GM19035 (cell line): ENCODE measurements around the gene NDRG3.
"Not testable (repeated sequence)": the region's sequence is repeated elsewhere in the genome, so short reads cannot be mapped to it uniquely, and the experiment has no call there.

ENCODE experiments used
- ATAC-seq: cut with Tn5 transposase; IDR thresholded peaks from one replicate; pipeline ENCODE4 v1.9.1; 2021; ENCODE audit not compliant: unreplicated experiment

NDRG3 gene

GRCh38 chr20:36646678-36647077 lies 99.2 kb downstream of the NDRG3 start:
- ATAC-seq = no peak

GRCh38 chr20:36645998-36646397 lies 99.9 kb downstream of the NDRG3 start, which contains the start of gene SLA2:
Gene SLA2 (minus strand): TSS chr20:36646196. CDS start chr20:36641335, 4,861 bp downstream.
- no peak for ATAC-seq

DNA sequence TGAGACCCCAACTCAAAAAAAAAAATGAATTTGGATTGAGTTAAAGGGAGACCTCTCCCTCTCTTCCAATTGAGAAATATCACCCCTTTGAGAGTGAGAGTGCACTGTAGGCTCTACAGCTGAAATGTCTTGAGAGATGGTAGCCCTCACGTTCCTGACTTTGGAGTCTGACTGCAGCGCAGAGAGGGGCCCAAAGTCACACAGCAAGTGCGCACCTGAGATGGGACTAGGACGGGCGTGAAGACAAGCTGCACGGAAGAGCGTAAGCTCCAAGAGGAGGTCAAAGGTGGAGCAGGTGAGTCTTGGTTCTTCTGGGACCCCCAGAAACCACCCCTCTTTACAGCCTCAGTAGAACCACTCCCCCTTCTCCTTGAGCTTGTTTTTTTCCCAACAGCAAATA lies 100.5 kb downstream of the NDRG3 start:
- ATAC-seq = no peak

DNA sequence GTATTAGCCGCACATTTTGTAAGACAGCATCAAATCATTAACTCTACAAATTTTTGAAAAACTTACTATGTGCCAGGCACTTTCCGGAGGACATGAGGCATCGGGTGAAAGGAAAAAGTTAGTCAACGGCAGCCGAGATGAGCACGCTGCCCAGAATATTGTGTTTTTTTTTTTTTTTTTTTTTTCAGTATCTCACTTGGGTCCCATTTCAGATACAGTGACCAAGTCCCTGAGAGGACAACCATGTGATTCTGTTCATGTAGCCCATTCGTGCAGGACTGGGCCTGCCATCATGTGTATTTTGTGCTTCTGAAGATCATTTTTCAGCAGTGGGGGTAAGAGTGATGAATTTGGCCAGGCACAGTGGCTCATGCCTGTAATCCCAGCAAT lies 101.2 kb downstream of the NDRG3 start:
- no peak for ATAC-seq

DNA sequence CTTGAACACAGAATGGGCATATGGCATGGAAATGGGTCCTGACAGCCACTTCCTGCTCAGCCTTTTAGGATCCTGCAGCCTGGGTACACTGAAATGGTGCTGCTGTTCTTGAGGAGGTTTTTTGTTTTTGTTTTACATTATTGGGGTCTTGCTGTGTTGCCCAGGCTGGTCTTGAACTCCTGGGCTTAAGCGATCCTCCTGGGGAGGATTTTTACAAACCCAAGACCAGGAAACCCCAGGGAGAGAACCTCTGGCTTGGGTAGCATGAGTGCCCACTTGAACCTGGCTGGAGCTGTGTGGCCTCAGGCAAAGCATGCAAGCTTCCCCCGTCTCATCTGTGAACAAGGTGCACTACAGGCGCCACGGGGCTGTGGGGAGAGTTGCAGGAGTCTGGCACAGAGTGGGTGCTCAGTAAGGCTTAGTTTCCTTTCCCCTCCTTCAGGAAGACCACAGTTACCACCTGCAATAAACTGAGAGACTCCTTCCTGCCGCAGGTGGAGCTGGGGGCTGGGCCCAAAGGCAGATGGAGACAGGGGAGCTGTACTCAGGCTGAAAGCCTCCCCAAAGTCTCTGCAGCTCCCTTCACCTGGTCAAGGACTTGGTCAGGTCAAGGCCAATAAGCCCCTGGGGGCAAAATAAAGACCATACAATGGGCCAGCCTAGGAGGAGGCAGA lies 101.7 kb downstream of the NDRG3 start:
- ATAC-seq = no peak

- no peak for ATAC-seq
Observed at GRCh38 chr20:36642136-36642535, 103.8 kb downstream of the NDRG3 start.

GRCh38 chr20:36641506-36641843 lies 104.4 kb downstream of the NDRG3 start:
- no peak for ATAC-seq

DNA sequence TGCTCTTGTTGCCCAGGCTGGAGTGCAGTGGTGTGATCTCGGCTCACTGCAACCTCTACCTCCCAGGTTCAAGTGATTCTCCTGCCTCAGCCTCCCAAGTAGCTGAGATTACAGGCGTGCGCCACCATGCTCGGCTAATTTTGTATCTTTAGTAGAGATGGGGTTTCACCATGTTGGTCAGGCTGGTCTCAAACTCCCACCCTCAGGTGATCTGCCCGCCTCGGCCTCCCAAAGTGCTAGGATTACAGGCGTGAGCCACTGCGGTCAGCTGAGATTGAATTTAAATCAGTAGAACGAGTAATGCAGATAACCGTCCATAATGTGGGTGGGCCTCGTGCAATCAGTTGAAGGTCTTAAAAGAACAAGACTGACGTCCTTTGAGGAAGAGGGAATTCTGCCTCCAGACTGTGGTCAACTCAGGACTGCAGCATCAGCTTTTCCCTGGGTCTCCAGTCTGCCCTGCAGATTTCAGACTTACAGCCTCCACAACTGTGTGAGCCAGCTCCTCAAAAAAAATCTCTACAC lies 107.0 kb downstream of the NDRG3 start:
- not testable (repeated sequence) for ATAC-seq

DNA sequence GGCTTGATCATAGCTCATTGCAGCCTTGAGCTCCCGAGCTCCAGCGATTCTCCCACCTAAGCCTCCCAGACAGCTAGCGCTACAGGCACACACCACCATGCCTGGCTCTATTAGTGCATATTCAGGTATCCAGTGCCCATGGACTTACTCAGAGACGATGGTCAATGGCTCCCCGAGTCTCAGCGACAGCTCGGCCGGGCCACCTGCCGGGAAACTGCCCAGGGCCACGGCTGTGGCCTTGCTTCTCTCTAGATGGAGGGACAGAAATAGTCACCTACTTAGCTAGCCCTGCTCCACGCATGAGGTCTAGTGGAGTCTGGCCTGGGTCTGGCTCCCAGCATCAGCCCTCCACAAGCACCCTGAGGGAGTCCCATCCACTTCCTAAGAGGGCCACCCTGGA lies 111.5 kb downstream of the NDRG3 start:
- ATAC-seq = no peak

DNA sequence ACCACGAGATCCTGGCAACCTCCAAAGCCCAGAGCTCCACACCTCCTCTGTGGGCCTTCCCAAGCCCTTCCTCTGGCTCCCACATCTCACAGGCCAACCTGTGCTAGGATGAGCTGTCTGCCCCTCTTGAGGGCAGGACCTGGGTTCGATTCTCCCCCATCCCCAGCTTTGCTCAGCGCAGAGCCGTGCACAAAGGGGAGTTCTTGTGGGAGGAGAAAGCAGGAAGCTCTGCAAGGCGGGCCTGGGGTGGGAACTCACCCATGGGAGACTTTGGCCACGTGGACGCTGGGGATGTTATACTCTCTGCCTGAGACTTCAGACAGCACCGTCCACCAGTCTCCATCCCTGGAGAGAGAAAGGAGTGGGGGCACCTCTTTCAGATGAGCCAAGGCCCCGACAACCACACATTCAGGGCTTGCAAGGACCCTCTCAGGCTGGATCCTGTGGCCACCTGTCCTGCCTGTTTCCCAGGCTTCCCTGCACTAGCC lies 112.6 kb downstream of the NDRG3 start:
- no peak for ATAC-seq

GRCh38 chr20:36632487-36633284 lies 113.2 kb downstream of the NDRG3 start:
- no peak for ATAC-seq

GRCh38 chr20:36632147-36632486 lies 113.8 kb downstream of the NDRG3 start:
- no peak for ATAC-seq

- no peak for ATAC-seq
Observed at GRCh38 chr20:36631646-36632045, 114.2 kb downstream of the NDRG3 start.

DNA sequence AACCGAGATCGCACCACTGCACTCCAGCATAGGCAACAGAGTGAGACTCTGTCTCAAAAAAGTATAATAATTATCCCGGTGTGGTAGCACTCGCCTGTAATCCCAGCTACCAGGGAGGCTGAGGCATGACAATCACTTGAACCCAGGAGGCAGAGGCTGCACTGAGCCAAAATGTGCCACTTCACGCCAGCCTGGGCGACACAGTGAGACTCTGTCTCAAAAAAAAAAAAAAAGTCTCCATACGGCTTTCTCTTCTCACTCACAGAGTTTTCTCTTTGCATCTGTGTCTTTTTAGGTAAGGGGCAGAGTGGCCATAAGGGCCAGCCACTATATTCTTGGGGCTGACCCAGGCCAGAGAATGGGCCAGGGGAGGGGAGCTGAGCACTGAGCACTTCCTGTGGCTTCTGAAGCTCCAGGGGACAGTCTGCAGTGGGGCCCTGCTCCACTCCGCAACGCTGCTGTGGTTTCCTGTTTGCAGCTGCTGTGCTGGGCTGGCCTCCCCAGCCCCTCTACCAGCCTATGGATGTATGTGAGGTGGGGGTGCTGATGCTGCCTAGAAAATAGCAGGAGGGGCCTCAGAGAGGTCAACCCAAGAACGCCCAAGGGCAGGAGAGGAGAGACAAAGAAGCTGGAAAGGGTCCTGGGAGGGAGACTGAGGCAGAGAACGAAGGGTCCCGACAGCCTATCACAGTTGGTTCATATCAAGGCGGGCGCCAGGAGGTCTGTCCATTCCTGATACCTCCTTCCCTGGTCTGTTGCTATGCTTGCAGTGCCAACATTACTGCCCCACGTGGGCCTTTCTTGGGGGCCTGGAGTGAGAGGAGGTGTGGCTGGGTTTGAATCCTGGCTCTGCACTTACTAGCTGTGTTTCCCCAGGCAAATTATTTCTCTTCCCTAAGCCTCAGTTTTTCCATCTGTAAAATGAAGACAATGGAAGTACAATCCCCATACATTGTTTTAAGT lies 115.9 kb downstream of the NDRG3 start:
- peak; percentile 64 for ATAC-seq

DNA sequence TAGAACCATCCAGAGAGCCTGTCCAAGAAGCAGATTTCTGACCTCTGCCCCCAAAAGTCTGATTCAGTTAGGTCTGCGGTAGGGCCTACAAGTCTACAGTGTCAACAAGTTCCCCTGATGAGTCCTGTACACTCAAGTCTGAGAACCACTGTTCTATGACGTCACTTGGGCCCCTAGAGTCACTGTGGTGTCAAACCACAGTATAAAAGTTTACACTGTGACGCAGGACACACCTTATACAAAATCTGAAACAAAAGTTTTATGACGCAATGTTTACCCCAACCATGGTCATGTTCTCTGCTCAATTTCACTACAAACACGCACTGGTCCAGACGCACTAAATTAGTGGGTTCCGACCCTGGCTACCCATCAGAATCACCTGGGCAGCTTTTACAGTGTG lies 117.8 kb downstream of the NDRG3 start:
- no peak for ATAC-seq

GRCh38 chr20:36624944-36625324 lies 121.0 kb downstream of the NDRG3 start:
- no peak for ATAC-seq

GRCh38 chr20:36624068-36624943 lies 121.6 kb downstream of the NDRG3 start:
- ATAC-seq = no peak

DNA sequence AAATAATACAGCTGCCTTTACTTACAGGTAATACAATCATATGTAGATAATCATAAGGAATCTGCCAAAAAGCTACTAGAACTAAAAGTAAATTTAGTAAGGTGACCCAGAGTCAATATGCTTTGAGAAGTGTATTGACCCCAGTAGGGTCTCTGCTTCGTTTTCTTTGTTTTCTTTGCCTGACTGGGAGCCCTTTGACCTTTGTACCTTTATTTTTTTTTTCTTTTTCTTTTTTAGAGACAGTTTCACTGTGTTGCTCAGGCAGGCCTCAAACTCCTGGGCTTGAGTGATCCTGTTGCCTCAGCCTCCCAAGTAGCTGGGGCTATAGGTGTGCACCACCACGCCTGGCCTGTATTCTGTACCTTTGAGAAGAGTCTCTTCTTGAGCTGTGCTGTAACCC lies 122.4 kb downstream of the NDRG3 start:
- no peak for ATAC-seq

- no peak for ATAC-seq
Observed at GRCh38 chr20:36620917-36621316, 125.0 kb downstream of the NDRG3 start.
